Keratinocyte (primary cell): ENCODE measurements around the gene TTLL8. TPM values are rescaled to one million over a fixed set of nuclear protein-coding genes. Genes with fewer than 3 reads are reported as not detected.
A peak's percentile ranks its signal among the peaks of the same experiment; 100 is the strongest.

Experiments
- DNase-seq: peaks from one replicate; pipeline ENCODE4 v3.0.0-alpha.2; 2011; ENCODE audit warnings: low read depth, missing footprints, low spot score
- FAIRE-seq: peaks from 2 replicates; lab custom pipeline; 2011; peaks lifted over from hg19 to GRCh38; lab: Jason Lieb, UNC
- H2AFZ ChIP-seq: 2 replicates; pipeline ENCODE4 v1.6.0; 2012; ENCODE audit warnings: low read length, control low read depth, inconsistent platforms; ENCODE audit not compliant: control insufficient read depth
- H3K27ac ChIP-seq: 2 replicates; pipeline ENCODE4 v1.5.1; 2011; ENCODE audit warnings: low read length; ENCODE audit not compliant: control insufficient read depth, insufficient read depth
- H3K27me3 ChIP-seq: 3 replicates; pipeline ENCODE4 v1.6.0; 2011; ENCODE audit warnings: low read length; ENCODE audit not compliant: control insufficient read depth, insufficient read depth; ENCODE audit errors: extremely low read depth
- H3K36me3 ChIP-seq, 2 experiments: 2 replicates in 1 of 2; 3 replicates in 1 of 2; pipeline ENCODE4 v1.5.1; 2011; ENCODE audit warnings: low read length in 2 of 2, mild to moderate bottlenecking in 1 of 2; ENCODE audit not compliant: control insufficient read depth in 2 of 2, insufficient read depth in 2 of 2; ENCODE audit errors: extremely low read depth in 1 of 2
- H3K4me1 ChIP-seq: 3 replicates; pipeline ENCODE4 v1.5.1; 2011; ENCODE audit warnings: low read length; ENCODE audit not compliant: control insufficient read depth, insufficient read depth; ENCODE audit errors: extremely low read depth
- H3K4me2 ChIP-seq: 3 replicates; pipeline ENCODE4 v1.6.0; 2011; ENCODE audit warnings: low read depth, low read length; ENCODE audit not compliant: control insufficient read depth, insufficient read depth; ENCODE audit errors: extremely low read depth
- H3K4me3 ChIP-seq, 3 experiments: fragments of 200-600 bp in 1 of 3; sonication (generic) in 1 of 3; 2 replicates in 2 of 3; 3 replicates in 1 of 3; pipeline ENCODE4 v1.5.1; 2011 to 2016; ENCODE audit warnings: low read length in 3 of 3, mild to moderate bottlenecking in 3 of 3, control low read depth in 2 of 3, inconsistent platforms in 1 of 3, low read depth in 1 of 3, mixed read lengths in 1 of 3, mixed run types in 1 of 3, moderate library complexity in 1 of 3; ENCODE audit not compliant: control insufficient read depth in 2 of 3, insufficient read depth in 2 of 3; ENCODE audit errors: extremely low read depth in 1 of 3
- H3K79me2 ChIP-seq: 2 replicates; pipeline ENCODE4 v1.6.0; 2012; ENCODE audit warnings: low read length; ENCODE audit not compliant: control insufficient read depth, insufficient read depth
- H3K9ac ChIP-seq: 3 replicates; pipeline ENCODE4 v1.6.0; 2011; ENCODE audit warnings: low read length; ENCODE audit not compliant: control insufficient read depth, insufficient read depth; ENCODE audit errors: extremely low read depth
- H3K9me1 ChIP-seq: 3 replicates; pipeline ENCODE4 v1.6.0; 2011; ENCODE audit warnings: low read length; ENCODE audit not compliant: control insufficient read depth, insufficient read depth; ENCODE audit errors: extremely low read depth
- H3K9me3 ChIP-seq: 2 replicates; pipeline ENCODE4 v1.5.1; 2012; ENCODE audit warnings: low read depth, low read length; ENCODE audit not compliant: control insufficient read depth
- H4K20me1 ChIP-seq: 3 replicates; pipeline ENCODE4 v1.6.0; 2011; ENCODE audit warnings: low read length; ENCODE audit not compliant: control insufficient read depth, insufficient read depth; ENCODE audit errors: extremely low read depth
- CTCF ChIP-seq, 3 experiments: IDR thresholded peaks in 1 of 3; conservative IDR thresholded peaks in 1 of 3; optimal IDR thresholded peaks in 1 of 3; 2 replicates in 2 of 3; 3 replicates in 1 of 3; pipeline versions ENCODE3 to v1.5.1; 2011; ENCODE audit warnings: low read length in 3 of 3, mild to moderate bottlenecking in 3 of 3, moderate library complexity in 2 of 3, control low read depth in 1 of 3, inconsistent platforms in 1 of 3; ENCODE audit not compliant: insufficient read depth in 2 of 3; ENCODE audit errors: extremely low read depth in 1 of 3
- EZH2 ChIP-seq: IDR thresholded peaks from one replicate; pipeline ENCODE4 v1.6.1; 2012; ENCODE audit warnings: inconsistent platforms, mild to moderate bottlenecking, low read length, moderate library complexity
- dilution Hi-C: fragments of 300-500 bp; cut with MboI; formaldehyde crosslinking; loops from one replicate; pipeline ENCODE4 v1.7.0; 2020; ENCODE audit warnings: low sequenced_read_pairs; ENCODE audit not compliant: extremely low pct_ligation_motif_present
- polyA plus RNA-seq, 5 experiments: library from polyadenylated mRNA; depleted of rRNA in 3 of 5; stranded (reverse) in 3 of 5; stranded (forward) in 1 of 5; unstranded in 1 of 5; fragments of >200 nt; gene quantifications; 1 replicate in 1 of 5; 2 replicates in 3 of 5; 3 replicates in 1 of 5; pipeline versions ENCODE4 v1.2.1 to v1.2.3, GENCODE V29; 2011 to 2012; ENCODE audit warnings: missing spikeins in 2 of 5, low read depth in 1 of 5, low replicate concordance in 1 of 5

The TTLL8 gene
- polyA plus RNA-seq, 1 donor (not counting 4 experiments of a cell fraction or from before 2014, with no cell fraction given), result not detected

GRCh38 chr22:49969751-49970527 lies 88.2 kb downstream of the TTLL8 start:
- Histone ChIP-seq H3K36me3 (no peaks in the 10 kb centered on the region), H3K27ac (no peak overlapping the region), H3K27me3 (no peaks in the 10 kb centered on the region), H3K79me2 (no peaks in the 10 kb centered on the region), H4K20me1 (no peaks in the 10 kb centered on the region), H3K4me3 (no peak overlapping the region), H3K9me1 (no peaks in the 10 kb centered on the region), H3K4me1 (peaks cover 12% of the 10 kb centered on the region), H3K9ac (no peak overlapping the region), H3K4me2 (peak overlapping the region; percentile 82), H3K9me3 (no peaks in the 10 kb centered on the region), H2AFZ (no peak overlapping the region)
- dilution Hi-C loops, result no loop called here
- FAIRE-seq (no peak), DNase-seq (no peak)
- TF ChIP-seq CTCF (optimal IDR thresholded peaks at IDR 0.05 in 1 of 3, IDR thresholded peaks at IDR 0.05 in 1 of 3, conservative IDR thresholded peaks at IDR 0.05 in 1 of 3; ENCODE audit: extremely low read depth in 1 of 3, insufficient read depth in 2 of 3, low read length in 3 of 3), result no peak
- no peak for TF ChIP-seq EZH2

GRCh38 chr22:49968831-49969661 lies 89.1 kb downstream of the TTLL8 start:
- dilution Hi-C loops, result no loop called here
- Histone ChIP-seq H3K9ac (no peak overlapping the region), H3K27me3 (no peaks in the 10 kb centered on the region), H3K79me2 (no peaks in the 10 kb centered on the region), H3K4me3 (no peak overlapping the region), H3K27ac (no peak overlapping the region), H3K36me3 (peaks cover 0 to 1% of the 10 kb centered on the region in 2 experiments), H3K4me1 (peaks cover 12% of the 10 kb centered on the region), H4K20me1 (no peaks in the 10 kb centered on the region), H2AFZ (no peak overlapping the region), H3K9me1 (no peaks in the 10 kb centered on the region), H3K4me2 (no peak overlapping the region), H3K9me3 (no peaks in the 10 kb centered on the region)
- DNase-seq (no peak), FAIRE-seq (no peak)
- TF ChIP-seq CTCF (optimal IDR thresholded peaks at IDR 0.05 in 1 of 3, IDR thresholded peaks at IDR 0.05 in 1 of 3, conservative IDR thresholded peaks at IDR 0.05 in 1 of 3; ENCODE audit: extremely low read depth in 1 of 3, insufficient read depth in 2 of 3, low read length in 3 of 3) (no peak), EZH2 (no peak)

Other genes with a start within 250 kb of the TTLL8 start
- 3.7 to 5.0 TPM (median 4.3 TPM) in 3 replicates for gene BRD1, start 230.4 kb downstream of the TTLL8 start, polyA plus RNA-seq
- gene ZBED4, start 204.5 kb downstream of the TTLL8 start, polyA plus RNA-seq, result 4.9 to 8.0 TPM (median 7.1 TPM) in 3 replicates
- gene ALG12, start 139.9 kb downstream of the TTLL8 start, polyA plus RNA-seq, result 6.3 to 9.0 TPM (median 7.1 TPM) in 3 replicates
- 26.0 to 51.4 TPM (median 33.5 TPM) in 3 replicates for gene CRELD2, start 139.7 kb downstream of the TTLL8 start, polyA plus RNA-seq
- gene PIM3, start 97.5 kb downstream of the TTLL8 start, polyA plus RNA-seq, result 3.4 to 6.5 TPM (median 4.8 TPM) in 3 replicates
- gene IL17REL, start 45.5 kb downstream of the TTLL8 start, polyA plus RNA-seq, result not detected in 3 replicates
- gene MLC1, start 27.1 kb upstream of the TTLL8 start, polyA plus RNA-seq, result not detected in 3 replicates
- not detected in 3 replicates for gene MOV10L1, start 31.7 kb upstream of the TTLL8 start, polyA plus RNA-seq
- gene PANX2, start 112.4 kb upstream of the TTLL8 start, polyA plus RNA-seq, result 0.22 to 0.68 TPM (median 0.32 TPM) in 3 replicates
- gene TRABD, start 127.6 kb upstream of the TTLL8 start, polyA plus RNA-seq, result 22.7 to 38.0 TPM (median 31.7 TPM) in 3 replicates
- 14.4 to 32.1 TPM (median 22.0 TPM) in 3 replicates for gene SELENOO, start 142.7 kb upstream of the TTLL8 start, polyA plus RNA-seq
- gene TUBGCP6, start 186.7 kb upstream of the TTLL8 start, polyA plus RNA-seq, result 10.1 to 19.0 TPM (median 11.6 TPM) in 3 replicates
- 4.7 to 12.4 TPM (median 8.2 TPM) in 3 replicates for gene HDAC10, start 193.0 kb upstream of the TTLL8 start, polyA plus RNA-seq
- 10.1 to 17.9 TPM (median 11.1 TPM) in 3 replicates for gene MAPK12, start 203.4 kb upstream of the TTLL8 start, polyA plus RNA-seq
- gene MAPK11, start 212.1 kb upstream of the TTLL8 start, polyA plus RNA-seq, result 3.4 to 12.6 TPM (median 4.6 TPM) in 3 replicates
- gene PLXNB2, start 249.3 kb upstream of the TTLL8 start, polyA plus RNA-seq, result 44.3 to 90.3 TPM (median 66.2 TPM) in 3 replicates